ENCODE data around the gene NDUFAF7. TPM values are rescaled to one million over a fixed set of nuclear protein-coding genes. Genes with fewer than 3 reads are reported as not detected.

The NDUFAF7 gene
- total and polyA plus RNA-seq, 9 of the 15 experiments (the other 6 are each of a cell fraction or from before 2014, with no cell fraction given), result 14.9 to 41.6 (median 23.9) TPM

GRCh38 chr2:37231241-37232130 is at the start of gene NDUFAF7, which contains the start of gene CEBPZ (continued):
- no peak for TF ChIP-seq DNMT1 (IDR thresholded peaks at IDR 0.05)
- TF ChIP-seq THAP7 (CRISPR knock-in tag; IDR thresholded peaks at IDR 0.05), result no peak
- TF ChIP-seq YBX1 (IDR thresholded peaks at IDR 0.05), result no peak
- no peak for TF ChIP-seq MYBL2 (IDR thresholded peaks at IDR 0.05; ENCODE audit: low read depth)
- TF ChIP-seq MYBL2 (CRISPR knock-in tag; IDR thresholded peaks at IDR 0.05; ENCODE audit: borderline replicate concordance), result no peak
- TF ChIP-seq, protein P1, sequence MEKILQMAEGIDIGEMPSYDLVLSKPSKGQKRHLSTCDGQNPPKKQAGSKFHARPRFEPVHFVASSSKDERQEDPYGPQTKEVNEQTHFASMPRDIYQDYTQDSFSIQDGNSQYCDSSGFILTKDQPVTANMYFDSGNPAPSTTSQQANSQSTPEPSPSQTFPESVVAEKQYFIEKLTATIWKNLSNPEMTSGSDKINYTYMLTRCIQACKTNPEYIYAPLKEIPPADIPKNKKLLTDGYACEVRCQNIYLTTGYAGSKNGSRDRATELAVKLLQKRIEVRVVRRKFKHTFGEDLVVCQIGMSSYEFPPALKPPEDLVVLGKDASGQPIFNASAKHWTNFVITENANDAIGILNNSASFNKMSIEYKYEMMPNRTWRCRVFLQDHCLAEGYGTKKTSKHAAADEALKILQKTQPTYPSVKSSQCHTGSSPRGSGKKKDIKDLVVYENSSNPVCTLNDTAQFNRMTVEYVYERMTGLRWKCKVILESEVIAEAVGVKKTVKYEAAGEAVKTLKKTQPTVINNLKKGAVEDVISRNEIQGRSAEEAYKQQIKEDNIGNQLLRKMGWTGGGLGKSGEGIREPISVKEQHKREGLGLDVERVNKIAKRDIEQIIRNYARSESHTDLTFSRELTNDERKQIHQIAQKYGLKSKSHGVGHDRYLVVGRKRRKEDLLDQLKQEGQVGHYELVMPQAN (IDR thresholded peaks at IDR 0.05; ENCODE audit: borderline replicate concordance), result peak; percentile 96
- TF ChIP-seq PRDM10 (IDR thresholded peaks at IDR 0.05; ENCODE audit: partially characterized antibody), result no peak
- TF ChIP-seq, protein P2, sequence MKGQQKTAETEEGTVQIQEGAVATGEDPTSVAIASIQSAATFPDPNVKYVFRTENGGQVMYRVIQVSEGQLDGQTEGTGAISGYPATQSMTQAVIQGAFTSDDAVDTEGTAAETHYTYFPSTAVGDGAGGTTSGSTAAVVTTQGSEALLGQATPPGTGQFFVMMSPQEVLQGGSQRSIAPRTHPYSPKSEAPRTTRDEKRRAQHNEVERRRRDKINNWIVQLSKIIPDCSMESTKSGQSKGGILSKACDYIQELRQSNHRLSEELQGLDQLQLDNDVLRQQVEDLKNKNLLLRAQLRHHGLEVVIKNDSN (CRISPR knock-in tag; IDR thresholded peaks at IDR 0.05), result no peak
- TF ChIP-seq FIP1L1 (IDR thresholded peaks at IDR 0.05; ENCODE audit: low read depth, low read length, poor library complexity, severe bottlenecking), result peak; percentile 49
- TF ChIP-seq, protein P3, sequence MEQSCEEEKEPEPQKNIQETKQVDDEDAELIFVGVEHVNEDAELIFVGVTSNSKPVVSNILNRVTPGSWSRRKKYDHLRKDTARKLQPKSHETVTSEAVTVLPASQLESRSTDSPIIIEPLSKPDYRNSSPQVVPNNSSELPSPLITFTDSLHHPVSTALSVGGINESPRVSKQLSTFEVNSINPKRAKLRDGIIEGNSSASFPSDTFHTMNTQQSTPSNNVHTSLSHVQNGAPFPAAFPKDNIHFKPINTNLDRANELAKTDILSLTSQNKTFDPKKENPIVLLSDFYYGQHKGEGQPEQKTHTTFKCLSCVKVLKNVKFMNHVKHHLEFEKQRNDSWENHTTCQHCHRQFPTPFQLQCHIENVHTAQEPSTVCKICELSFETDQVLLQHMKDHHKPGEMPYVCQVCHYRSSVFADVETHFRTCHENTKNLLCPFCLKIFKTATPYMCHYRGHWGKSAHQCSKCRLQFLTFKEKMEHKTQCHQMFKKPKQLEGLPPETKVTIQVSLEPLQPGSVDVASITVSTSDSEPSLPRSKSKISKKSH (CRISPR knock-in tag; IDR thresholded peaks at IDR 0.05), result no peak
- TF ChIP-seq MCM5 (IDR thresholded peaks at IDR 0.05; ENCODE audit: low read depth), result no peak
- no peak for TF ChIP-seq ASH1L (IDR thresholded peaks at IDR 0.05; ENCODE audit: borderline replicate concordance, low read depth, partially characterized antibody)
- no peak for TF ChIP-seq HMBOX1 (IDR thresholded peaks at IDR 0.05)

All from K562 (cell line).